Breast epithelium (tissue), 4 donors: Measurements from ENCODE around the gene FAM168A. TPM values are rescaled to one million over a fixed set of nuclear protein-coding genes. Genes with fewer than 3 reads are reported as not detected.
A peak's percentile ranks its signal among the peaks of the same experiment; 100 is the strongest.

Experiments
- DNase-seq, 2 donors: peaks; one replicate each; pipeline ENCODE4 v3.0.0-alpha.2; 2019; ENCODE audit warnings: low spot score in 2 of 2
- H3K27ac ChIP-seq, 2 donors: fragments of 200-600 bp; sonication (generic) in 1 of 2; one replicate each; pipeline ENCODE4 v1.5.1; 2016 to 2019; ENCODE audit warnings: mild to moderate bottlenecking in 1 of 2
- H3K27me3 ChIP-seq, 2 donors: fragments of 200-600 bp; sonication (generic) in 1 of 2; one replicate each; pipeline versions ENCODE4 v1.5.1 to v1.6.0; 2017 to 2019; ENCODE audit warnings: control low read depth in 1 of 2, mild to moderate bottlenecking in 1 of 2
- H3K36me3 ChIP-seq: fragments of 200-600 bp; one replicate; pipeline ENCODE4 v1.5.1; 2019
- H3K4me1 ChIP-seq, 2 donors: fragments of 200-600 bp; sonication (generic); one replicate each; pipeline ENCODE4 v1.5.1; 2016 to 2019; ENCODE audit warnings: control low read depth in 1 of 2
- H3K4me3 ChIP-seq, 3 donors: fragments of 200-600 bp; sonication (generic); 1 replicate in 2 of 3; 2 replicates in 1 of 3; pipeline ENCODE4 v1.5.1; 2016 to 2019; ENCODE audit warnings: mild to moderate bottlenecking in 3 of 3, moderate library complexity in 2 of 3
- H3K9me3 ChIP-seq, 2 donors: fragments of 200-600 bp; sonication (generic) in 1 of 2; one replicate each; pipeline ENCODE4 v1.5.1; 2016 to 2019; ENCODE audit warnings: control low read depth in 1 of 2
- CTCF ChIP-seq, 3 donors: fragments of 450-650 bp; IDR thresholded peaks; one replicate each; pipeline ENCODE4 v1.5.1; 2016 to 2017; ENCODE audit warnings: antibody characterized with exemption in 3 of 3, mild to moderate bottlenecking in 3 of 3, moderate library complexity in 3 of 3
- POLR2A ChIP-seq: fragments of 450-650 bp; IDR thresholded peaks from one replicate; pipeline ENCODE4 v1.6.1; 2016; ENCODE audit warnings: antibody characterized with exemption, mild to moderate bottlenecking, moderate library complexity
- POLR2AphosphoS5 ChIP-seq, 3 donors: sonication (generic); formaldehyde crosslinking; IDR thresholded peaks; one replicate each; pipeline ENCODE4 v1.6.1; 2017; ENCODE audit warnings: antibody characterized with exemption in 3 of 3
- intact Hi-C: fragments of 100-400 bp; cut with DNase I; formaldehyde crosslinking; loops from one replicate; pipeline ENCODE4 v1.15.1; 2023; ENCODE audit warnings: low total_unique reads
- total RNA-seq, 3 donors: library from RNA; depleted of rRNA; stranded (reverse); fragments of >200 nt; gene quantifications; one replicate each; pipeline ENCODE4 v1.1.0, GENCODE V29; 2016

FAM168A gene
- total RNA-seq, 3 donors from 2014 or later = 26.5 to 41.9 (median 28.8) TPM

GRCh38 chr11:73395297-73396208 lies 202.4 kb downstream of the FAM168A start:
- no peaks in the 10 kb centered on the region for H3K27me3 ChIP-seq
- no peak for TF ChIP-seq CTCF (IDR thresholded peaks at IDR 0.05)
- TF ChIP-seq POLR2A = no peak
- intact Hi-C loops = no loop called here
- no peak for DNase-seq
- H3K4me1 ChIP-seq = no peaks in the 10 kb centered on the region
- H3K4me3 ChIP-seq = no peak overlapping the region
- no peak overlapping the region for H3K27ac ChIP-seq
- no peaks in the 10 kb centered on the region for H3K36me3 ChIP-seq
- H3K9me3 ChIP-seq = no peaks in the 10 kb centered on the region

- Histone ChIP-seq H3K27me3 (no peaks in the 10 kb centered on the region), H3K4me3 (no peak overlapping the region), H3K36me3 (no peaks in the 10 kb centered on the region), H3K9me3 (no peaks in the 10 kb centered on the region), H3K4me1 (no peaks in the 10 kb centered on the region), H3K27ac (no peak overlapping the region)
- intact Hi-C loops = no loop called here
- no peak for DNase-seq
- TF ChIP-seq CTCF (IDR thresholded peaks at IDR 0.05) (no peak), POLR2AphosphoS5 (IDR thresholded peaks at IDR 0.05) (no peak), POLR2A (no peak)
Measured at GRCh38 chr11:73394416-73395296, 203.3 kb downstream of the FAM168A start.

DNA sequence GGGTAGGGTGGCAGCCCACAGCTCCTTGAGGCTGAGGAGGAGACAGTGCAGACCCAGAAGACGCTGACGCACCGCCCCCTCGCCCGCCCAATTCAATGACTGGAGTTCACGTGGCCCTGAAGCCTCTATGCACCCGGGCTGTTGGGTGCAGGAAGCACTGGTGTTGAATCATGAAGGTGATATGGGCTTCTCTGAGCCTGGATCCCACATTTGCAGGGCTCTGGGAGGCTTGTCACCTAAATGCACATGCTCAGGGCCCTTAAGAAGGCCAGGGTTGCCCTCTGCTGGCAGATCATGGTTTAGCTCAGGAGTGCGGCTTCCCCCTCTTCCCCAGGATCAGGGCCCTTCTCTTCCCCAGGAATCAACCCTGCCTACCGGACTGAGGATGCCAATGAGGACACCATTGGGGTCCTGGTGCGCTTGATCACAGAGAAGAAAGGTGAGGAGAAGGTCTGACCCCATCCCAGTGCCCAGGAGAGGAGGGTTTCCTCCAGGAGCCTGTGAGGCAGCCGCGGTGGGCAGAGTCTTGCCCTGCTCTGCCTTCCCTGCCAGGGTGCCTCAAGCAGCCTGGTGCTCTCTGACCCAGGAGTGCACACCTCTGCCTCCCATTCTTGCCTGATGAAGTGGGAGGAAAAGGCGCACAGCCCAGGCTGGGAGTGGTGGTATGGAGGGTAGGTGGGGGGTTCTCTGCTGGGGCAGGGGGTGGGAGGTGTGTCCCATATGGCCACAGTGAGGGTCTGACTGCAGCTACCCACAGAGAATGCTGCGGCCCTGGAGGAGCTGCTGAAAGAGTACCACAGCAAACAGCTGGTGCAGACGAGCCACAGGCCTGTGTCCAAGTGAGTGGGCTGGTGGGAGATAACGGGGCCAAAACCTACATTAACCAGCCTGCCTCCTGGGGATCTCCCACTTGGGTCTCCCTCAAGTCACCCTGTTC lies 204.2 kb downstream of the FAM168A start:
- TF ChIP-seq POLR2A = no peak
- peak; percentile 18 to 85 (median 79) for TF ChIP-seq CTCF (IDR thresholded peaks at IDR 0.05)
- no peak for TF ChIP-seq POLR2AphosphoS5 (IDR thresholded peaks at IDR 0.05)
- intact Hi-C loops = loop anchor here (2.0 kb wide), 1 partner anchor 17 kb away; the partner anchor contains the start of gene RELT
- no peak overlapping the region for H3K4me3 ChIP-seq
- H3K9me3 ChIP-seq = no peaks in the 10 kb centered on the region
- no peaks in the 10 kb centered on the region for H3K27me3 ChIP-seq
- H3K27ac ChIP-seq = no peak overlapping the region
- H3K4me1 ChIP-seq = no peaks in the 10 kb centered on the region
- no peaks in the 10 kb centered on the region for H3K36me3 ChIP-seq
- DNase-seq = peak; percentile 37 to 78

GRCh38 chr11:73393011-73393380 lies 204.9 kb downstream of the FAM168A start:
- TF ChIP-seq POLR2A (no peak), CTCF (IDR thresholded peaks at IDR 0.05) (no peak)
- Histone ChIP-seq H3K4me3 (no peak overlapping the region), H3K4me1 (no peaks in the 10 kb centered on the region), H3K36me3 (no peaks in the 10 kb centered on the region), H3K27me3 (no peaks in the 10 kb centered on the region), H3K9me3 (no peaks in the 10 kb centered on the region), H3K27ac (no peak overlapping the region)
- intact Hi-C loops = loop anchor here (2.0 kb wide), 1 partner anchor 16 kb away; the partner anchor contains the start of gene RELT
- no peak for DNase-seq
